GM21528 (cell line): ENCODE measurements around the gene PLXNA2.

Experiments used
- ATAC-seq: cut with Tn5 transposase; IDR thresholded peaks from one replicate; pipeline ENCODE4 v1.9.1; 2021; ENCODE audit warnings: mild to moderate bottlenecking, moderate library complexity; ENCODE audit not compliant: unreplicated experiment, low FRiP score

PLXNA2 gene

GRCh38 chr1:208129060-208129459 is 115.1 kb downstream of the PLXNA2 start:
- no peak for ATAC-seq

- ATAC-seq, result no peak
Measured at GRCh38 chr1:208127792-208128529, 116.2 kb downstream of the PLXNA2 start.

- no peak for ATAC-seq
Measured at GRCh38 chr1:208127284-208127683, 116.9 kb downstream of the PLXNA2 start.

GRCh38 chr1:208126108-208126507 is 118.1 kb downstream of the PLXNA2 start:
- ATAC-seq, result no peak

GRCh38 chr1:208122612-208123358 is 121.4 kb downstream of the PLXNA2 start:
- no peak for ATAC-seq

GRCh38 chr1:208121813-208122364 is 122.3 kb downstream of the PLXNA2 start:
- ATAC-seq, result no peak

GRCh38 chr1:208120431-208120790 is 123.8 kb downstream of the PLXNA2 start:
- ATAC-seq, result no peak

GRCh38 chr1:208118841-208119606 is 125.2 kb downstream of the PLXNA2 start:
- no peak for ATAC-seq

GRCh38 chr1:208118306-208118705 is 125.9 kb downstream of the PLXNA2 start:
- no peak for ATAC-seq

- no peak for ATAC-seq
Measured at GRCh38 chr1:208117826-208118225, 126.4 kb downstream of the PLXNA2 start.

GRCh38 chr1:208117409-208117808 is 126.8 kb downstream of the PLXNA2 start:
- no peak for ATAC-seq

- no peak for ATAC-seq
Measured at GRCh38 chr1:208115924-208116640, 128.1 kb downstream of the PLXNA2 start.

GRCh38 chr1:208113011-208113410 is 131.2 kb downstream of the PLXNA2 start:
- no peak for ATAC-seq

GRCh38 chr1:208112401-208112800 is 131.8 kb downstream of the PLXNA2 start:
- no peak for ATAC-seq

- no peak for ATAC-seq
Measured at GRCh38 chr1:208111646-208112190, 132.5 kb downstream of the PLXNA2 start.

GRCh38 chr1:208110296-208110695 is 133.9 kb downstream of the PLXNA2 start:
- no peak for ATAC-seq

GRCh38 chr1:208108646-208109330 is 135.4 kb downstream of the PLXNA2 start:
- ATAC-seq, result no peak

GRCh38 chr1:208108213-208108608 is 136.0 kb downstream of the PLXNA2 start:
- no peak for ATAC-seq

GRCh38 chr1:208107425-208108212 is 136.6 kb downstream of the PLXNA2 start:
- ATAC-seq, result no peak
